ENCODE results near the gene PELI2.

DNA sequence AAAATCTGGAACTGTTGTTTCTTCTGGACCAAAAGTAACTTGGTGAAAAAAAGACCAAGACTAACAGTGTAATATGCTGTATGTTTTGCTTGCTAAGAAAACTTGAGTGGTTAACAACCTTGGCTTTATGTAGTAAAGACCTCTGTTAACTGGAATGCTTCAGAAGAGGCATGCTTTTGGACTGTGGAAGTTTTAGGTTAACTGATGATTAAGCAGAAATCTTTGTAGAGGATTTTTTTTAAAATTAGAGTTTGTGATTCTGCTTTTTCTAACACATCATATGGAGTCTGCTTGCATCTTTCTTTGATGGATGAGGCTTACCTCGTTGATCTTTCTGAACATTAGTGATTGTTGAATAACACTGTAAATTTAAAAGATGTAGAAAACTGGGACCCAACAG, 17.5 kb downstream of the PELI2 start:
- TF ChIP-seq CTCF (IDR thresholded peaks at IDR 0.05) (no peak), ZFX (IDR thresholded peaks at IDR 0.05; ENCODE audit: borderline replicate concordance) (no peak)

All from 22Rv1 (cell line).